NAMALWA (cell line): ENCODE results near the gene APOBEC3C.
"Not testable (repeated sequence)": the region's sequence is repeated elsewhere in the genome, so short reads cannot be mapped to it uniquely, and the experiment has no call there.

Experiments
- DNase-seq: peaks from one replicate; pipeline ENCODE4 v3.0.0-alpha.2; 2015; ENCODE audit warnings: low spot score

Gene APOBEC3C

DNA sequence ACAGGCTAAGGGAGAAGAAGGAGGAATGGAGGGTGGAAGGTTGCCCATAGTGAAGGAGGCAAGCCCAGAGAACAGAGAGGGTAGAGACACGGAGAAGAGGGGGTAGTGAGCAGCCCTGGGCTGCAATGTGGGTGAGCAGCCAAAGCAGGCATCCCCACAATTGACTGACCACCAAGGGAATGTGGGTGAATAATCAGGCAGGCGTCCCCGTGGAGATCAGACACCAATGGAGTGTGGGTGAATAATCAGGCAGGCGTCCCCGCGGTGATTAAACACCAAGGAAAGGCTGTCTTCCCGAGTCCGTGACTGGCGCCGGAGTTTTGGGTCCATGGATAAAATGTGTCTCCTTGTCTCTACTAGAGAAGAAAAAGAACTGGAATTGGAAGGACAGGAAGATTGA, 47.9 kb downstream of the APOBEC3C start:
- DNase-seq: not testable (repeated sequence)

DNA sequence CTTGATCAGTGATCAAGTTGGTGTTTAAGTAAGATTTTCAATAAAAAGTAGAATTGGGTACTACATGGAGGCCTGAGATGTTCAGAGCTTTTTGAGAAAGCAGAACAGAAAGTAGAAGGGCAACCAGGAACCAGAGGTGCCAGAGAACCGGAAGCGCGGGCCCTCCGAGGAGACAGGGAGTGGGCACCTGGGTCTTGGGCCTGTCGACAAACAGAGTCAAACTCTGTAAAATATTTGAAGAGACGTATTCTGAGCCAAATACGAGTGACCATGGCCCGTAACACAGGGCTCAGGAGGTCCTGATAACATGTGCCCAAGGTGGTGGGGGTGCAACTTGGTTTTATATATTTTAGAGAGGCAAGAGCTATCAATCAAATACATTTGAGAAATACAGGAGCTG, 49.8 kb downstream of the APOBEC3C start:
- DNase-seq: peak; percentile 45

DNA sequence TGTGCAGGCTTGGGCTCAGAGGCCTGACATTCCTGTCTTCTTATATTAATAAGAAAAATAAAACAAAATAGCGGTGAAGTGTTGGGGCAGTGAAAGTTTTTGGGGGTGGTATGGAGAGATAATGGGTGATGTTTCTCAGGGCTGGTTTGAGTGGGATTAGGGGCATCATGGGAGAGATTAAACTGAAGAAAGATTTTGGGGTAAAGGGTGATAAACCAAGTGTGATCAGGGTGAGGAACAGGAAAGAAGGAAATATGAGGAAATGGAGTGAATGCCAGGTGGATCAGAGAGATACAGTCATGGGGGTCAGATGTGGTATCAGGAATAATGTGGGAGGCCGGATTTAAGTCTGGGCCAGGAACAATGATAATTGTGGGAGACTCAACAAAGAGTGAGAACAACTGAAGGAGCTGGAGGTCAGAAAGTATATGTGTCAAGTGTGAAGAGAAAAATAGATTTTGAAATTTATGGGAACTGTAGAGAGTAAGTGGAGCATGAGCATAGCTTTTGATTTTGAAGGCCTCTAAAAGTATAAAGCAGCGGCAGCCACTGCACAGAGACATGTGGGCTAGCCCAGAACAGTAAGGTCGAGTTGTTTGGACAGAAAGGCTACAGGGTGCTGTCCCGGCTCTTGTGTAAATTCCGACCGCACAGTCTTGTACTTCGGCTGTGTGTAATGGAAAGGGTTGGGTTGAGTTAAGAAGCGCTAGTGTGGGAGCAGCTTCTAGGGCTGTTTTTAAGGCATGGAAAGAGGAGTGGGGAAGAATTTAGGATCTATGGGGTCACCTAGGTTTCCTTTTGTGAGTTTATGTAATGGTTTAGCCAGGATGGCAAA, 52.6 kb downstream of the APOBEC3C start:
- peak; percentile 40 for DNase-seq

DNA sequence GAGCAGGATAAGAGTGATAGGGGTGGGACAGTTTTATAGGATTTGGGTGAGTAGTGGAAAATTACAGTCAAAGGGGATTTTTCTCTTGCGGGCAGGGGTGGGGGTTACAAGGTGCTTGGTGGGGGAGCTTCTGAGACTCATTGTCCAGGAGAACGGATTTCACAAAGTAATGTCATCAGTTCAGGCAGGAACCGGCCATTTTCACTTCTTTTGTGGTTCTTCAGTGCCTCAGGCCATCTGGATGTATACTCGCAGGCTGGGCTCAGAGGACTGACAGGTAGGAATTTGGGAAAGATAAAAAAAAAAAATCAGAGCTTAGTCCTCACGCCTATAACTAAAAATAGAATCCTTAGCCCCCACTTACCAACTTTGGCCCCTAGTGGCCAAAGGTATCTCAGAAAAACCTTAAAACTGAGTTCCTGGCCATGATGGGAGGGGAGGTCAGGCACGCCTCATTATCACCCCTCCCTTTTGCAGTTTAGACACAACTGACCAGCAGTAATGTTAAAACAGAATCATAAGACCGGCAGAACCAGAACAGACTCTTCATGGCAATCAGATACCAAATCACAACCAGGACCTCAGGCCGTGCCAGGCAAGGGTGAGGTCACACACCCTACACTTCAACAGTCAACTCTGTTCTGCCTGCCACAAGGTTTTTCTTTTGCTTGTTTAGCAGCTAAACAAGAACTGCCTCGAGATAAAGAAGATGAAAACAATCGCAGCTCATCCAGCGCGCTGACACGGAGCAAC, 54.2 kb downstream of the APOBEC3C start:
- DNase-seq: peak; percentile 29
